Activated CD8-positive, alpha-beta memory T cell treated with anti-CD3 and anti-CD28 coated beads for 1 hour (primary cell): ENCODE measurements around the gene USP13.

Experiments
- DNase-seq, 2 donors: peaks; one replicate each; pipeline ENCODE4 v3.0.0-alpha.2; 2020; ENCODE audit warnings: low read depth in 1 of 2; ENCODE audit errors: extremely low read depth in 1 of 2

Gene USP13

GRCh38 chr3:179694731-179695130, 41.9 kb downstream of the USP13 start:
- no peak for DNase-seq

GRCh38 chr3:179695672-179696313, 43.0 kb downstream of the USP13 start:
- no peak for DNase-seq

GRCh38 chr3:179697736-179698332, 45.0 kb downstream of the USP13 start:
- DNase-seq, result no peak

GRCh38 chr3:179700716-179701115, 47.9 kb downstream of the USP13 start:
- no peak for DNase-seq

GRCh38 chr3:179701176-179701827, 48.5 kb downstream of the USP13 start:
- no peak for DNase-seq

GRCh38 chr3:179702271-179702947, 49.6 kb downstream of the USP13 start:
- DNase-seq, result no peak

GRCh38 chr3:179703816-179704215, 51.0 kb downstream of the USP13 start:
- no peak for DNase-seq

GRCh38 chr3:179706233-179706632, 53.4 kb downstream of the USP13 start:
- no peak for DNase-seq

- DNase-seq, result no peak
Measured at GRCh38 chr3:179710079-179710478, 57.2 kb downstream of the USP13 start.

GRCh38 chr3:179713643-179714090, 60.8 kb downstream of the USP13 start:
- no peak for DNase-seq

GRCh38 chr3:179715582-179715981, 62.7 kb downstream of the USP13 start:
- no peak for DNase-seq

GRCh38 chr3:179716226-179716625, 63.4 kb downstream of the USP13 start:
- no peak for DNase-seq

GRCh38 chr3:179716811-179717210, 64.0 kb downstream of the USP13 start:
- DNase-seq, result no peak

- DNase-seq, result no peak
Measured at GRCh38 chr3:179717219-179717618, 64.4 kb downstream of the USP13 start.

- DNase-seq, result no peak
Measured at GRCh38 chr3:179719048-179719734, 66.4 kb downstream of the USP13 start.

- no peak for DNase-seq
Measured at GRCh38 chr3:179720196-179720595, 67.4 kb downstream of the USP13 start.

GRCh38 chr3:179723617-179724016, 70.8 kb downstream of the USP13 start:
- no peak for DNase-seq

- no peak for DNase-seq
Measured at GRCh38 chr3:179726075-179726699, 73.3 kb downstream of the USP13 start.

GRCh38 chr3:179729086-179729485, 76.2 kb downstream of the USP13 start:
- DNase-seq, result no peak

GRCh38 chr3:179729981-179730380, 77.1 kb downstream of the USP13 start:
- DNase-seq, result no peak

- DNase-seq, result no peak
Measured at GRCh38 chr3:179730506-179730905, 77.7 kb downstream of the USP13 start.
